Measurements from ENCODE around the gene THRB. TPM values are rescaled to one million over a fixed set of nuclear protein-coding genes. Genes with fewer than 3 reads are reported as not detected.

Gene THRB
- polyA plus RNA-seq, 1 of the 3 experiments (the other 2 are of a cell fraction) = 0.02 TPM

- H3K4me1 ChIP-seq (ENCODE audit: control insufficient read depth in 1 of 2, insufficient read depth in 2 of 2, low read depth in 1 of 2, low read length in 1 of 2) = no peaks in the 10 kb centered on the region
- 82% methylated on average over 4 of the region's 4 CpGs for WGBS (ENCODE audit: low lambda C conversion rate)
- ChIA-PET POLR2A (no interaction called here), CTCF (no interaction called here)
- no peak overlapping the region for H3K4me3 ChIP-seq (ENCODE audit: low read depth in 2 of 2, low read length in 1 of 2)
- no peak overlapping the region for H3K27ac ChIP-seq (ENCODE audit: low read depth in 2 of 2, low read length in 1 of 2)
- no peak for TF ChIP-seq CHD2 (IDR thresholded peaks at IDR 0.05; ENCODE audit: low read length, partially characterized antibody)
- TF ChIP-seq FOSL2 (IDR thresholded peaks at IDR 0.05; ENCODE audit: borderline replicate concordance, low read depth) = no peak
- TF ChIP-seq POLR2AphosphoS5 (IDR thresholded peaks at IDR 0.05; ENCODE audit: low read depth, low read length) = no peak
- no peak for TF ChIP-seq FOXJ3 (CRISPR knock-in tag; IDR thresholded peaks at IDR 0.05)
- TF ChIP-seq GABPA (IDR thresholded peaks at IDR 0.05; ENCODE audit: low read depth) = no peak
- no peak for TF ChIP-seq USF2 (IDR thresholded peaks at IDR 0.05; ENCODE audit: borderline replicate concordance, low read depth, low read length)
- TF ChIP-seq EZH2phosphoT487 (IDR thresholded peaks at IDR 0.05; ENCODE audit: borderline replicate concordance, low read depth) = no peak
- no peaks in the 10 kb centered on the region for H3K36me3 ChIP-seq (replicated peaks in 1 of 2; ENCODE audit: control insufficient read depth in 1 of 2, insufficient read depth in 2 of 2, low read length in 1 of 2)
- no peak for DNase-seq
- no peaks in the 10 kb centered on the region for H3K9me3 ChIP-seq
- H3K27me3 ChIP-seq (ENCODE audit: insufficient read depth) = no peaks in the 10 kb centered on the region
- H3K4me2 ChIP-seq = no peak overlapping the region
- peaks cover 3% of the 10 kb centered on the region for H3F3A ChIP-seq (replicated peaks; ENCODE audit: insufficient read depth)
- no peak overlapping the region for H2AFZ ChIP-seq (ENCODE audit: low read depth)
- H3K9ac ChIP-seq = no peak overlapping the region
- H4K20me1 ChIP-seq (ENCODE audit: insufficient read depth) = no peaks in the 10 kb centered on the region
- no peaks in the 10 kb centered on the region for H3K79me2 ChIP-seq (ENCODE audit: insufficient read depth)
- H3K9me2 ChIP-seq = no peaks in the 10 kb centered on the region
Measured at GRCh38 chr3:24342275-24342674, 152.4 kb downstream of the THRB start.

GRCh38 chr3:24341668-24342067, 153.0 kb downstream of the THRB start:
- no peaks in the 10 kb centered on the region for H3K27me3 ChIP-seq (ENCODE audit: insufficient read depth)
- TF ChIP-seq RFX5 (IDR thresholded peaks at IDR 0.05; ENCODE audit: low read length) (no peak), NRF1 (IDR thresholded peaks at IDR 0.05; ENCODE audit: low read depth, low read length) (no peak)
- no peaks in the 10 kb centered on the region for H3K9me2 ChIP-seq
- no peaks in the 10 kb centered on the region for H3K9me3 ChIP-seq
- H3K4me3 ChIP-seq (ENCODE audit: low read depth in 2 of 2, low read length in 1 of 2) = no peak overlapping the region
- H3K79me2 ChIP-seq (ENCODE audit: insufficient read depth) = no peaks in the 10 kb centered on the region
- H3K4me2 ChIP-seq = no peak overlapping the region
- H3K36me3 ChIP-seq (replicated peaks in 1 of 2; ENCODE audit: control insufficient read depth in 1 of 2, insufficient read depth in 2 of 2, low read length in 1 of 2) = no peaks in the 10 kb centered on the region
- no peaks in the 10 kb centered on the region for H3K4me1 ChIP-seq (ENCODE audit: control insufficient read depth in 1 of 2, insufficient read depth in 2 of 2, low read depth in 1 of 2, low read length in 1 of 2)
- no peak overlapping the region for H3K27ac ChIP-seq (ENCODE audit: low read depth in 2 of 2, low read length in 1 of 2)
- H2AFZ ChIP-seq (ENCODE audit: low read depth) = no peak overlapping the region
- H3K9ac ChIP-seq = no peak overlapping the region
- H4K20me1 ChIP-seq (ENCODE audit: insufficient read depth) = no peaks in the 10 kb centered on the region
- CTCF ChIA-PET = no interaction called here
- H3F3A ChIP-seq (replicated peaks; ENCODE audit: insufficient read depth) = peaks cover 3% of the 10 kb centered on the region
- DNase-seq = no peak
- POLR2A ChIA-PET = no interaction called here

GRCh38 chr3:24340966-24341365, 153.7 kb downstream of the THRB start:
- H3K9me3 ChIP-seq = no peaks in the 10 kb centered on the region
- H3K4me2 ChIP-seq = no peak overlapping the region
- H2AFZ ChIP-seq (ENCODE audit: low read depth) = no peak overlapping the region
- H3K9me2 ChIP-seq = no peaks in the 10 kb centered on the region
- H3F3A ChIP-seq (replicated peaks; ENCODE audit: insufficient read depth) = peaks cover 3% of the 10 kb centered on the region
- TF ChIP-seq FOSL2 (IDR thresholded peaks at IDR 0.05; ENCODE audit: borderline replicate concordance, low read depth) (no peak), PBX3 (IDR thresholded peaks at IDR 0.05) (no peak), GABPA (IDR thresholded peaks at IDR 0.05; ENCODE audit: low read depth) (no peak), SMC3 (IDR thresholded peaks at IDR 0.05; ENCODE audit: low read depth, low read length) (no peak), USF1 (IDR thresholded peaks at IDR 0.05; ENCODE audit: borderline replicate concordance, low read depth) (no peak)
- no peaks in the 10 kb centered on the region; a peak in 1 of 4 replicates for H3K4me1 ChIP-seq (ENCODE audit: control insufficient read depth in 1 of 2, insufficient read depth in 2 of 2, low read depth in 1 of 2, low read length in 1 of 2)
- H3K36me3 ChIP-seq (replicated peaks in 1 of 2; ENCODE audit: control insufficient read depth in 1 of 2, insufficient read depth in 2 of 2, low read length in 1 of 2) = no peaks in the 10 kb centered on the region
- no peak overlapping the region for H3K27ac ChIP-seq (ENCODE audit: low read depth in 2 of 2, low read length in 1 of 2)
- H3K4me3 ChIP-seq (ENCODE audit: low read depth in 2 of 2, low read length in 1 of 2) = no peak overlapping the region
- WGBS (ENCODE audit: low lambda C conversion rate) = 63% methylated on average over 4 of the region's 4 CpGs
- DNase-seq = no peak
- H4K20me1 ChIP-seq (ENCODE audit: insufficient read depth) = no peaks in the 10 kb centered on the region
- no peaks in the 10 kb centered on the region for H3K79me2 ChIP-seq (ENCODE audit: insufficient read depth)
- POLR2A ChIA-PET = no interaction called here
- no peak overlapping the region for H3K9ac ChIP-seq
- CTCF ChIA-PET = no interaction called here
- no peaks in the 10 kb centered on the region for H3K27me3 ChIP-seq (ENCODE audit: insufficient read depth)
